Measurements from ENCODE around the gene TSR3.

GRCh38 chr16:1346422-1347285 is 5.0 kb downstream of the TSR3 start:
- TF ChIP-seq, protein P1, sequence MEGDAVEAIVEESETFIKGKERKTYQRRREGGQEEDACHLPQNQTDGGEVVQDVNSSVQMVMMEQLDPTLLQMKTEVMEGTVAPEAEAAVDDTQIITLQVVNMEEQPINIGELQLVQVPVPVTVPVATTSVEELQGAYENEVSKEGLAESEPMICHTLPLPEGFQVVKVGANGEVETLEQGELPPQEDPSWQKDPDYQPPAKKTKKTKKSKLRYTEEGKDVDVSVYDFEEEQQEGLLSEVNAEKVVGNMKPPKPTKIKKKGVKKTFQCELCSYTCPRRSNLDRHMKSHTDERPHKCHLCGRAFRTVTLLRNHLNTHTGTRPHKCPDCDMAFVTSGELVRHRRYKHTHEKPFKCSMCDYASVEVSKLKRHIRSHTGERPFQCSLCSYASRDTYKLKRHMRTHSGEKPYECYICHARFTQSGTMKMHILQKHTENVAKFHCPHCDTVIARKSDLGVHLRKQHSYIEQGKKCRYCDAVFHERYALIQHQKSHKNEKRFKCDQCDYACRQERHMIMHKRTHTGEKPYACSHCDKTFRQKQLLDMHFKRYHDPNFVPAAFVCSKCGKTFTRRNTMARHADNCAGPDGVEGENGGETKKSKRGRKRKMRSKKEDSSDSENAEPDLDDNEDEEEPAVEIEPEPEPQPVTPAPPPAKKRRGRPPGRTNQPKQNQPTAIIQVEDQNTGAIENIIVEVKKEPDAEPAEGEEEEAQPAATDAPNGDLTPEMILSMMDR (IDR thresholded peaks at IDR 0.05; ENCODE audit: low read depth, low read length, missing input control): no peak
- TF ChIP-seq REST (IDR thresholded peaks at IDR 0.05) (no peak), RAD21 (IDR thresholded peaks at IDR 0.05) (no peak), MAX (IDR thresholded peaks at IDR 0.05) (no peak), SP1 (IDR thresholded peaks at IDR 0.05) (no peak), JUND (IDR thresholded peaks at IDR 0.05) (no peak), YY1 (IDR thresholded peaks at IDR 0.05) (no peak), HNF4G (IDR thresholded peaks at IDR 0.05) (no peak), TAF1 (conservative IDR thresholded peaks at IDR 0.05) (no peak), RXRA (IDR thresholded peaks at IDR 0.05) (no peak), NR2F2 (IDR thresholded peaks at IDR 0.05) (no peak)
- TF ChIP-seq, protein P2, sequence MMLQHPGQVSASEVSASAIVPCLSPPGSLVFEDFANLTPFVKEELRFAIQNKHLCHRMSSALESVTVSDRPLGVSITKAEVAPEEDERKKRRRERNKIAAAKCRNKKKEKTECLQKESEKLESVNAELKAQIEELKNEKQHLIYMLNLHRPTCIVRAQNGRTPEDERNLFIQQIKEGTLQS (IDR thresholded peaks at IDR 0.05): no peak

Data from liver (tissue), 3 donors.